ENCODE measurements around the gene ACYP1.

Gene ACYP1

GRCh38 chr14:75040959-75041358 lies 22.9 kb downstream of the ACYP1 start:
- DNase-seq (ENCODE audit: low read depth in 2 of 2, low spot score in 1 of 2): no peak

DNA sequence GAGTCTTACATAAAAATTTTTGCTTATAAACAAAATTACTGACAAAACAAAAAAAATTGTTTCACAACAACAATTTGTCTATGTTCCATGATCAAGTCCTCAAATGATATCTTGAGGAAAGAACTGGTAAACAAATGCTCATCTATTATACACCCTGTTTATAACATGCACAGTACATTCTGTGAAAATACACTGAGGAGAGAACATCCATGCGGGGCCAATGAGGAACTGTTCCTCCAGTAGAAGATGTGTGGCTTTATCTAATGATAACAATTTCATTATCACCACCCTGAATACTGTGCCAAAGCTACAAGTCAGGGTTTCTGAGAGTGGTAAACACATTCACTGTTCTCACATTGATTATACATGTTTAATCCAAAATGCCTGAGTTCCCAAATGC lies 23.3 kb downstream of the ACYP1 start:
- no peak for DNase-seq (ENCODE audit: low read depth in 2 of 2, low spot score in 1 of 2)

- no peak for DNase-seq (ENCODE audit: low read depth in 2 of 2, low spot score in 1 of 2)
These were observed 30.9 kb downstream of the ACYP1 start for GRCh38 chr14:75032939-75033338.

- DNase-seq (ENCODE audit: low read depth in 2 of 2, low spot score in 1 of 2): no peak
These were observed 33.7 kb downstream of the ACYP1 start for GRCh38 chr14:75030147-75030546.

DNA sequence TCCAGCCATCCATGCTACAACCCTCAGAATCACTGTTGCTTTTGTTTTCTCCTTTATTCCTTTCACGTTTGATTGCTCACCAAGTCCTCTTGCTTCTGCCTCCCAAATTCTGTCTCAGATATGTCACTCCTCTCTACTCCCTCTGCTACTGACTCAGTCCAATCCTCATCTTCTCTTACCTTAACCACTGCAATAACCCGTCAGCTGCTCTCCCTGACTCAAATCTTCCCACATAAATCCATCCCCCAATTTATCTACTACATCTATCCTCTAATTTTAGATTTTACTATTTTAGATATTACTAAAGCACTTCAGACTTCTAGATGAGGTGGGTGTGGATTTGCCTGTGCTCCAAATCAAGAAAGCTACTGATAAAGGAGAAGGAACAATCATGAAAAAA lies 37.9 kb downstream of the ACYP1 start:
- DNase-seq (ENCODE audit: low read depth in 2 of 2, low spot score in 1 of 2): no peak

DNA sequence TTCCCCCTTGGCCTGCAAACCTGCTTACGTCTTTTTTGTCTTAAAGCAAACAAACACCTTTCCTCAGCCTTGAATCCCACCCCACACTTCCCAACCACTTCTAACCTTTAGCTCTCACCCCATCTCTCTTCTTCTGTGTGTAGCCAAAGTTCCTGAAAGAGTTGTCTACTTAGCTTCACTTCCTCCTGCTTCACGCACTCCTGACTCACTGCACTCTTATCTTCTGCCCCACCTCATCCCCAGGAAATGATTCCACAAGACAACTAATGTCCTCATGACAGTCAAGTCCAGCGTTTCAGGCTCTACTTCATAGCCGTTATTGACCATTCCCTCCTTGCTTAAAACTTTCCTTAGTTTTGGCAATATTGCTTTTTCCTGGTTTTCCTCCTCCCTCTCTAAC lies 38.7 kb downstream of the ACYP1 start:
- DNase-seq (ENCODE audit: low read depth in 2 of 2, low spot score in 1 of 2): no peak

GRCh38 chr14:75023108-75023507 lies 40.7 kb downstream of the ACYP1 start:
- DNase-seq (ENCODE audit: low read depth in 2 of 2, low spot score in 1 of 2): no peak

GRCh38 chr14:75022655-75023054 lies 41.2 kb downstream of the ACYP1 start:
- no peak for DNase-seq (ENCODE audit: low read depth in 2 of 2, low spot score in 1 of 2)

DNA sequence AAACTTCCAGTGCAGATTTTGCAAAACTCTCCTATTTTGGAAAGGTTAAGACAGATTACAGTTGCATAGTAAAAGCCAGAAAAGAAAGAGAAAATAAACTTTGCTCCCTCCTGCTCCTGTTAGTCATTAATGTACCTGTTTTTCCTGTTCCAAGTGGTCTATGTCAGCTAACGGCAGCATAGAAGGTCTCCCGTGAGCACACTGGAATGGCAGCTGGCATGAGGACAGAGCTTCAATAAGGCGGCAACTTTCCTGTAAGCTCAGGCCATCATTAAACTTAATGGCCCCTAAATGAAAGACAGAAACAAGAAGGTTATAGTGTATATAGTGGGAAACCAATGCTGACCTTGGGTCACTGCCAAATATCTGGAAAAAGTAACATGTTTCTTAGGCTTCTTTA lies 45.1 kb downstream of the ACYP1 start:
- no peak for DNase-seq (ENCODE audit: low read depth in 2 of 2, low spot score in 1 of 2)

GRCh38 chr14:75016815-75017214 lies 47.0 kb downstream of the ACYP1 start:
- DNase-seq (ENCODE audit: low read depth in 2 of 2, low spot score in 1 of 2): no peak

- no peak for DNase-seq (ENCODE audit: low read depth in 2 of 2, low spot score in 1 of 2)
These were observed 48.3 kb downstream of the ACYP1 start for GRCh38 chr14:75015496-75015895.

- DNase-seq (ENCODE audit: low read depth in 2 of 2, low spot score in 1 of 2): no peak
These were observed 50.5 kb downstream of the ACYP1 start for GRCh38 chr14:75013290-75013689.

- no peak for DNase-seq (ENCODE audit: low read depth in 2 of 2, low spot score in 1 of 2)
These were observed 52.3 kb downstream of the ACYP1 start for GRCh38 chr14:75011356-75011994.

- DNase-seq (ENCODE audit: low read depth in 2 of 2, low spot score in 1 of 2): no peak
These were observed 53.2 kb downstream of the ACYP1 start for GRCh38 chr14:75010472-75011093.

- no peak for DNase-seq (ENCODE audit: low read depth in 2 of 2, low spot score in 1 of 2)
These were observed 54.6 kb downstream of the ACYP1 start for GRCh38 chr14:75009176-75009575.

DNA sequence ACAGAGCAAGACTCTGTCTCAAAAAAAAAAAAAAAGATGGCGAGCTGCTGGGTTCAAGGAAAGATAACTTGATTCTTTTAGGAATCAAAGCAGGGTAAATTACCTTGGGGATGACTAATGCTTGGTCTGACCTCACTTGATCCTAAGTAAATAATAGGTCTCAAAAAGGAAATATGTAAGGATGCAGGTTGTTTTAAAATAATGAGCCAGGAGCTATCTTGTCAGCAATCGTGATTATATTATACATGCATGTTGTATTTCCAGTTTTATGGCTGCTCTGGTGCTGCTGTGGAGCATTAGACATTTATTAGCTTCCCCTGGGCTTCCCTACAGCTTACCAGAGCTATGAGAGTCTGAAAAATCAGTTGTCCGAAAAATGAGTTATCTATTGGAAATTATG lies 58.5 kb downstream of the ACYP1 start:
- DNase-seq (ENCODE audit: low read depth in 2 of 2, low spot score in 1 of 2): no peak

- no peak for DNase-seq (ENCODE audit: low read depth in 2 of 2, low spot score in 1 of 2)
These were observed 60.4 kb downstream of the ACYP1 start for GRCh38 chr14:75003250-75004027.
